ENCODE data around the gene ROPN1L.

- no peak for TF ChIP-seq CTCF (IDR thresholded peaks at IDR 0.05 in 8 of 11, conservative IDR thresholded peaks at IDR 0.05 in 3 of 11)
- TF ChIP-seq POLR2A (IDR thresholded peaks at IDR 0.05) = no peak
Measured at GRCh38 chr5:10403829-10404228, 37.9 kb upstream of the ROPN1L start.
